Measurements from ENCODE around the gene MATR3. TPM values are rescaled to one million over a fixed set of nuclear protein-coding genes. Genes with fewer than 3 reads are reported as not detected.

Gene MATR3
- total and polyA plus RNA-seq, 10 of the 15 experiments (the other 5 are each of a cell fraction or from before 2014, with no cell fraction given) = 134 to 401 (median 221) TPM

DNA sequence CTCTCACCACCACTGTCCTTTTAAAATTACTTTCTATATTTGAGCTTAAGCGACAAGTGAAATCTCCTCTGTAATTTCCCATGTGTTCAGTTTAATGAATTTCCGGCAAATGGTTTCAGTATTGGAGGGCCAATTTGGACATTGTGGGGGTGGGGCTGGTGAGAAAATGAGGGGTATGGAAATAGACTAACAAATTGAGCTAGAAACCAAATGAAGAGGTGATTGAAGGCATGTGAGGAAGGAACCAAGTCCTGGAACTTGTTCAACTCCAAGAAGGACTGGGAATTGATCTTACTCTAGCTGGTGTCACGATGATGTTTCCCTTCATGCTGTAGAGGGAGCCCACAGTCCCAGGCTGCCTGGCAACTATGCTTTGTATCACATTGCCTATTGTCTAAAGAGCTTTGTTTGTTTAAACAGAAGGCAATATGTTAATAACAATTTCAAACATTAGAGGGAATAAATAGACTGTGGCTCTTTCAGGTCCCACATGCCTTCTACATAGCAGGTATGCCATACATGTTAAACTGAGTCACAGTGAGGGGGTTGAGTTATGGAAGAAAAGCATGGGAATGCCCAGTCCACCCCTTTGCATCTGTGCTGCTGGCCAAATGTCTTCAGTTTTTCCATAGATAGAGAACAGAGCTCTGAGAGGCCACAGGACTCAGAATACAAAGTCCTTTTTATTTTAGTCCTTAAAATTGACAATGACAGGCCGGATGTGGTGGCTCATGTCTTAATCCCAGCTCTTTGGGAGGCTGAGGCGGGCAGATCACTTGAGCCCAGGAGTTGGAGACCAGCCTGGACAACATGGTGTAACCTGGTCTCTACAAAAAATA is 25.0 kb upstream of the MATR3 start (continued):
- TF ChIP-seq, protein P1, sequence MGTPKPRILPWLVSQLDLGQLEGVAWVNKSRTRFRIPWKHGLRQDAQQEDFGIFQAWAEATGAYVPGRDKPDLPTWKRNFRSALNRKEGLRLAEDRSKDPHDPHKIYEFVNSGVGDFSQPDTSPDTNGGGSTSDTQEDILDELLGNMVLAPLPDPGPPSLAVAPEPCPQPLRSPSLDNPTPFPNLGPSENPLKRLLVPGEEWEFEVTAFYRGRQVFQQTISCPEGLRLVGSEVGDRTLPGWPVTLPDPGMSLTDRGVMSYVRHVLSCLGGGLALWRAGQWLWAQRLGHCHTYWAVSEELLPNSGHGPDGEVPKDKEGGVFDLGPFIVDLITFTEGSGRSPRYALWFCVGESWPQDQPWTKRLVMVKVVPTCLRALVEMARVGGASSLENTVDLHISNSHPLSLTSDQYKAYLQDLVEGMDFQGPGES (IDR thresholded peaks at IDR 0.05) = no peak
- TF ChIP-seq SUPT20H (IDR thresholded peaks at IDR 0.05; ENCODE audit: borderline replicate concordance, control insufficient read depth, low read depth, low read length) = no peak
- no peak for TF ChIP-seq KAT2A (conservative IDR thresholded peaks at IDR 0.05; ENCODE audit: control insufficient read depth, low read depth, low read length)
- 0 out of 2 replicates have a peak, but pooled peaks have one; percentile 23 for TF ChIP-seq PML (IDR thresholded peaks at IDR 0.05; ENCODE audit: low read length)
- TF ChIP-seq EZH2 (IDR thresholded peaks at IDR 0.05; ENCODE audit: borderline replicate concordance, control insufficient read depth, low read depth, low read length) = no peak
- TF ChIP-seq ETV6 (conservative IDR thresholded peaks at IDR 0.05 in 1 of 2, IDR thresholded peaks at IDR 0.05 in 1 of 2; ENCODE audit: borderline replicate concordance in 1 of 2, low read depth in 1 of 2) = no peak
- TF ChIP-seq HDAC6 (IDR thresholded peaks at IDR 0.05; ENCODE audit: unreplicated experiment) = no peak
- 0 out of 2 replicates have a peak, but pooled peaks have one; percentile 6 for TF ChIP-seq MXI1 (IDR thresholded peaks at IDR 0.05; ENCODE audit: low read depth, low read length)
- peak; percentile 90 for TF ChIP-seq NFIC (IDR thresholded peaks at IDR 0.05; ENCODE audit: low read depth, low read length)
- peak; percentile 26; the same call in 1 of the 2 replicates for TF ChIP-seq ZBED1 (IDR thresholded peaks at IDR 0.05; ENCODE audit: borderline replicate concordance)
- no peak for TF ChIP-seq SMARCA5 (IDR thresholded peaks at IDR 0.05)
- TF ChIP-seq, protein P2, sequence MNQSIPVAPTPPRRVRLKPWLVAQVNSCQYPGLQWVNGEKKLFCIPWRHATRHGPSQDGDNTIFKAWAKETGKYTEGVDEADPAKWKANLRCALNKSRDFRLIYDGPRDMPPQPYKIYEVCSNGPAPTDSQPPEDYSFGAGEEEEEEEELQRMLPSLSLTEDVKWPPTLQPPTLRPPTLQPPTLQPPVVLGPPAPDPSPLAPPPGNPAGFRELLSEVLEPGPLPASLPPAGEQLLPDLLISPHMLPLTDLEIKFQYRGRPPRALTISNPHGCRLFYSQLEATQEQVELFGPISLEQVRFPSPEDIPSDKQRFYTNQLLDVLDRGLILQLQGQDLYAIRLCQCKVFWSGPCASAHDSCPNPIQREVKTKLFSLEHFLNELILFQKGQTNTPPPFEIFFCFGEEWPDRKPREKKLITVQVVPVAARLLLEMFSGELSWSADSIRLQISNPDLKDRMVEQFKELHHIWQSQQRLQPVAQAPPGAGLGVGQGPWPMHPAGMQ (IDR thresholded peaks at IDR 0.05; ENCODE audit: borderline replicate concordance) = no peak
- no peak; the same call in 1 of the 2 replicates for TF ChIP-seq CREM (IDR thresholded peaks at IDR 0.05; ENCODE audit: low read depth)
- TF ChIP-seq FOXM1 (IDR thresholded peaks at IDR 0.05; ENCODE audit: low read depth, low read length) = peak; percentile 77; the same call in 1 of the 2 replicates
- no peak for TF ChIP-seq ESRRA (IDR thresholded peaks at IDR 0.05; ENCODE audit: low read length)
- no peak for TF ChIP-seq ZNF24 (IDR thresholded peaks at IDR 0.05)
- TF ChIP-seq RUNX3 (IDR thresholded peaks at IDR 0.05; ENCODE audit: low read length) = peak; percentile 72
- TF ChIP-seq, protein P3, sequence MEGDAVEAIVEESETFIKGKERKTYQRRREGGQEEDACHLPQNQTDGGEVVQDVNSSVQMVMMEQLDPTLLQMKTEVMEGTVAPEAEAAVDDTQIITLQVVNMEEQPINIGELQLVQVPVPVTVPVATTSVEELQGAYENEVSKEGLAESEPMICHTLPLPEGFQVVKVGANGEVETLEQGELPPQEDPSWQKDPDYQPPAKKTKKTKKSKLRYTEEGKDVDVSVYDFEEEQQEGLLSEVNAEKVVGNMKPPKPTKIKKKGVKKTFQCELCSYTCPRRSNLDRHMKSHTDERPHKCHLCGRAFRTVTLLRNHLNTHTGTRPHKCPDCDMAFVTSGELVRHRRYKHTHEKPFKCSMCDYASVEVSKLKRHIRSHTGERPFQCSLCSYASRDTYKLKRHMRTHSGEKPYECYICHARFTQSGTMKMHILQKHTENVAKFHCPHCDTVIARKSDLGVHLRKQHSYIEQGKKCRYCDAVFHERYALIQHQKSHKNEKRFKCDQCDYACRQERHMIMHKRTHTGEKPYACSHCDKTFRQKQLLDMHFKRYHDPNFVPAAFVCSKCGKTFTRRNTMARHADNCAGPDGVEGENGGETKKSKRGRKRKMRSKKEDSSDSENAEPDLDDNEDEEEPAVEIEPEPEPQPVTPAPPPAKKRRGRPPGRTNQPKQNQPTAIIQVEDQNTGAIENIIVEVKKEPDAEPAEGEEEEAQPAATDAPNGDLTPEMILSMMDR (IDR thresholded peaks at IDR 0.05 in 2 of 3, conservative IDR thresholded peaks at IDR 0.05 in 1 of 3; ENCODE audit: control insufficient read depth in 2 of 3, extremely low read depth in 1 of 3, insufficient read depth in 1 of 3, low read depth in 3 of 3, low read length in 3 of 3) = peak; percentile 13 to 21 (median 14); a peak in 2 of 6 replicates
- peak; percentile 72 for TF ChIP-seq IKZF1 (conservative IDR thresholded peaks at IDR 0.05)
- TF ChIP-seq POLR2AphosphoS2 (IDR thresholded peaks at IDR 0.05; ENCODE audit: low read depth, low read length) = no peak
- TF ChIP-seq, protein P4, sequence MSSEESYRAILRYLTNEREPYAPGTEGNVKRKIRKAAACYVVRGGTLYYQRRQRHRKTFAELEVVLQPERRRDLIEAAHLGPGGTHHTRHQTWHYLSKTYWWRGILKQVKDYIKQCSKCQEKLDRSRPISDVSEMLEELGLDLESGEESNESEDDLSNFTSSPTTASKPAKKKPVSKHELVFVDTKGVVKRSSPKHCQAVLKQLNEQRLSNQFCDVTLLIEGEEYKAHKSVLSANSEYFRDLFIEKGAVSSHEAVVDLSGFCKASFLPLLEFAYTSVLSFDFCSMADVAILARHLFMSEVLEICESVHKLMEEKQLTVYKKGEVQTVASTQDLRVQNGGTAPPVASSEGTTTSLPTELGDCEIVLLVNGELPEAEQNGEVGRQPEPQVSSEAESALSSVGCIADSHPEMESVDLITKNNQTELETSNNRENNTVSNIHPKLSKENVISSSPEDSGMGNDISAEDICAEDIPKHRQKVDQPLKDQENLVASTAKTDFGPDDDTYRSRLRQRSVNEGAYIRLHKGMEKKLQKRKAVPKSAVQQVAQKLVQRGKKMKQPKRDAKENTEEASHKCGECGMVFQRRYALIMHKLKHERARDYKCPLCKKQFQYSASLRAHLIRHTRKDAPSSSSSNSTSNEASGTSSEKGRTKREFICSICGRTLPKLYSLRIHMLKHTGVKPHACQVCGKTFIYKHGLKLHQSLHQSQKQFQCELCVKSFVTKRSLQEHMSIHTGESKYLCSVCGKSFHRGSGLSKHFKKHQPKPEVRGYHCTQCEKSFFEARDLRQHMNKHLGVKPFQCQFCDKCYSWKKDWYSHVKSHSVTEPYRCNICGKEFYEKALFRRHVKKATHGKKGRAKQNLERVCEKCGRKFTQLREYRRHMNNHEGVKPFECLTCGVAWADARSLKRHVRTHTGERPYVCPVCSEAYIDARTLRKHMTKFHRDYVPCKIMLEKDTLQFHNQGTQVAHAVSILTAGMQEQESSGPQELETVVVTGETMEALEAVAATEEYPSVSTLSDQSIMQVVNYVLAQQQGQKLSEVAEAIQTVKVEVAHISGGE (CRISPR knock-in tag; IDR thresholded peaks at IDR 0.05) = no peak
- TF ChIP-seq STAT1 (conservative IDR thresholded peaks at IDR 0.05) = no peak
